Vagina (tissue), 2 donors: ENCODE results near the gene CCDC85C.

Experiments used
- POLR2A ChIP-seq, 2 donors: fragments of 450-650 bp; IDR thresholded peaks; one replicate each; pipeline ENCODE4 v1.6.1; 2017; ENCODE audit warnings: antibody characterized with exemption in 2 of 2, mild to moderate bottlenecking in 2 of 2, moderate library complexity in 2 of 2
- POLR2AphosphoS5 ChIP-seq, 2 donors: sonication (generic); formaldehyde crosslinking; IDR thresholded peaks; one replicate each; pipeline ENCODE4 v1.9.0; 2017; ENCODE audit warnings: antibody characterized with exemption in 2 of 2, mild to moderate bottlenecking in 2 of 2, low read depth in 1 of 2; ENCODE audit not compliant: insufficient read depth in 1 of 2

DNA sequence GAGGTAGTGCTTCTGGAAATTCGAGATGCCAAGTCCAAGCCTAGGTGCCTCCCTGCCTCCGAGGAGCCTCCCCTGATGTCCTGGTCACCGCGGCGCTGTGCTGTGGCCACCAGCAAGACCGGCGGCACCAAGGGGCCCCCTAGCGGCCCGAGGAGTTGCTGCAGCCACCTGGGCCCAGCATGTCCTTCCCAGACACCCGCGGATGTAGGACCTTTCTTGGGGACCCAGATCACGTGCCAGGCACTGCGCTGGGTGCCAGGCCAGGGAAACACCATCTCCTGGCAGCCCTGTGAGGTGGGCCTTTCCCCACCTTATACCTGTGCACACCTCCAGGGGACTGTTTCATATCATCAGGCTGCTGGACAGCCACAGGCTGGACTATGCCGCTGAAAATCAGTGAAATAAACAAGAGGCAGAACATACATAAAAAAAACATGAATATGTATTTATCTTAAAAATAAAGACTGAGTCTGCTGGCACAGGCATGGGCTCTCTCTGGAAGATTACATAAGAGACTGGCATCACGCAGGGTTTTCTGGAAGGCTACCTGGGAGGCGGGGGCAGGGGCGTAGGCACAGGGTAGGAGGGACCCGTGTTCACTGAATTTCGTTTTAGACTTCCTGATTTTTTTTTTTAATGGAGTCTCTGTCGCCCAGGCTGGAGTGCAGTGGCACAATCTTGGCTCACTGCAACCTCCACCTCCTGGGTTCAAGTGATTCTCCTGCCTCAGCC is 25.0 kb upstream of the CCDC85C start:
- no peak for TF ChIP-seq POLR2A (IDR thresholded peaks at IDR 0.05)
- no peak for TF ChIP-seq POLR2AphosphoS5 (IDR thresholded peaks at IDR 0.05; ENCODE audit: insufficient read depth in 1 of 2, low read depth in 1 of 2)
